Gastrocnemius medialis (tissue), 4 donors: ENCODE data around the gene RPUSD3.

ENCODE experiments used
- POLR2A ChIP-seq, 2 donors: fragments of 450-650 bp; IDR thresholded peaks; one replicate each; pipeline ENCODE4 v1.6.1; 2017; ENCODE audit warnings: antibody characterized with exemption in 2 of 2, mild to moderate bottlenecking in 2 of 2, moderate library complexity in 2 of 2
- TF ChIP-seq, protein P1 (sequence below), 5 experiments: fragments of 450-650 bp in 3 of 5; fragments of 200-600 bp in 2 of 5; sonication (generic) in 2 of 5; IDR thresholded peaks in 4 of 5; conservative IDR thresholded peaks in 1 of 5; 1 replicate in 4 of 5; 2 replicates in 1 of 5; pipeline ENCODE4 v1.5.1; 2016 to 2019; ENCODE audit warnings: antibody characterized with exemption in 5 of 5, mild to moderate bottlenecking in 3 of 5, moderate library complexity in 3 of 5

DNA sequence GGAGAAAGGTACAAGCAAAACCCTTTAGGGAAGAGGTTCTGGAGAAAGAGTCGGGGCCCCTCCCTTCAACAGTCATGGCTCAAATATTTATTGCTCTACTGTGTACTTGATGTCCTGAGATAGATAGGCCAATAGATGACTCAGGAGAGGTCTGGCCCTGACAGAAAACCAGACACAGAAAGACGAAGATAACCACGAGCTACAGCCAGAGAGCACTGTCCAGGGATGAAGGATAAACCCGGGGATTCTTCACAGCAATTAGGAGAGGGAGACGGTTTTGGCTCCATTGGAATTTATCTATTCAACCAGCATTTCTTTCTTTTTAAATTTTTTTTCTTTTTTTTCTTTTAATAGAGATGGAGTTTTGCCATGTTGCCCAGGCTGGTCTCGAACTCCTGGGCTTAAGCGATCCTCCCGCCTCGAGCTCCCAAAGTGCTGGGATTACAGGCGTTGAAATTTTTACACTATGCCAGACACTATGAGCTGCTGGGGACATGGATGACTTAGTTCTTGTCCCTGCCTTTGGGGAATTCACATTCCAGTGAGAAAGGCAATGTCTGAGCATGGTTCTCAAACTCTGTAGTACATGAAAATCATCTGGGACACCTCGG lies 40.9 kb upstream of the RPUSD3 start:
- TF ChIP-seq, protein P1, sequence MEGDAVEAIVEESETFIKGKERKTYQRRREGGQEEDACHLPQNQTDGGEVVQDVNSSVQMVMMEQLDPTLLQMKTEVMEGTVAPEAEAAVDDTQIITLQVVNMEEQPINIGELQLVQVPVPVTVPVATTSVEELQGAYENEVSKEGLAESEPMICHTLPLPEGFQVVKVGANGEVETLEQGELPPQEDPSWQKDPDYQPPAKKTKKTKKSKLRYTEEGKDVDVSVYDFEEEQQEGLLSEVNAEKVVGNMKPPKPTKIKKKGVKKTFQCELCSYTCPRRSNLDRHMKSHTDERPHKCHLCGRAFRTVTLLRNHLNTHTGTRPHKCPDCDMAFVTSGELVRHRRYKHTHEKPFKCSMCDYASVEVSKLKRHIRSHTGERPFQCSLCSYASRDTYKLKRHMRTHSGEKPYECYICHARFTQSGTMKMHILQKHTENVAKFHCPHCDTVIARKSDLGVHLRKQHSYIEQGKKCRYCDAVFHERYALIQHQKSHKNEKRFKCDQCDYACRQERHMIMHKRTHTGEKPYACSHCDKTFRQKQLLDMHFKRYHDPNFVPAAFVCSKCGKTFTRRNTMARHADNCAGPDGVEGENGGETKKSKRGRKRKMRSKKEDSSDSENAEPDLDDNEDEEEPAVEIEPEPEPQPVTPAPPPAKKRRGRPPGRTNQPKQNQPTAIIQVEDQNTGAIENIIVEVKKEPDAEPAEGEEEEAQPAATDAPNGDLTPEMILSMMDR (IDR thresholded peaks at IDR 0.05 in 4 of 5, conservative IDR thresholded peaks at IDR 0.05 in 1 of 5) = no peak
- TF ChIP-seq POLR2A (IDR thresholded peaks at IDR 0.05) = no peak
